Tibial artery (tissue), 4 donors: ENCODE measurements around the gene DENND1C.

Source experiments
- DNase-seq, 2 donors: peaks; one replicate each; pipeline ENCODE4 v3.0.0-alpha.2; 2019
- H3K27ac ChIP-seq, 2 donors: fragments of 200-600 bp; sonication (generic) in 1 of 2; 1 replicate in 1 of 2; 2 replicates in 1 of 2; pipeline ENCODE4 v1.5.1; 2018 to 2019; ENCODE audit warnings: mild to moderate bottlenecking in 1 of 2
- H3K27me3 ChIP-seq, 2 donors: fragments of 200-600 bp; sonication (generic) in 1 of 2; one replicate each; pipeline versions ENCODE4 v1.5.1 to v1.6.0; 2016 to 2019
- H3K36me3 ChIP-seq, 3 donors: fragments of 200-600 bp; sonication (generic) in 2 of 3; one replicate each; pipeline ENCODE4 v1.5.1; 2016 to 2019; ENCODE audit warnings: mild to moderate bottlenecking in 2 of 3
- H3K4me1 ChIP-seq, 4 donors: fragments of 200-600 bp; sonication (generic) in 2 of 4; 1 replicate in 3 of 4; 2 replicates in 1 of 4; pipeline ENCODE4 v1.5.1; 2016 to 2019
- H3K4me3 ChIP-seq, 2 donors: fragments of 200-600 bp; sonication (generic) in 1 of 2; 1 replicate in 1 of 2; 2 replicates in 1 of 2; pipeline ENCODE4 v1.5.1; 2018 to 2019; ENCODE audit warnings: mild to moderate bottlenecking in 2 of 2
- H3K9me3 ChIP-seq, 3 donors: fragments of 200-600 bp; sonication (generic) in 1 of 3; one replicate each; pipeline ENCODE4 v1.5.1; 2016 to 2019
- intact Hi-C: fragments of 100-400 bp; cut with DNase I; formaldehyde crosslinking; loops from one replicate; pipeline ENCODE4 v1.15.0; 2023; ENCODE audit warnings: low total_unique reads
- TF ChIP-seq, protein P1 (sequence below), 2 experiments: fragments of 200-600 bp in 1 of 2; fragments of 450-650 bp in 1 of 2; IDR thresholded peaks; one replicate each; pipeline ENCODE4 v1.5.1; 2017 to 2019; ENCODE audit warnings: antibody characterized with exemption in 2 of 2, mild to moderate bottlenecking in 1 of 2, moderate library complexity in 1 of 2

The DENND1C gene

DNA sequence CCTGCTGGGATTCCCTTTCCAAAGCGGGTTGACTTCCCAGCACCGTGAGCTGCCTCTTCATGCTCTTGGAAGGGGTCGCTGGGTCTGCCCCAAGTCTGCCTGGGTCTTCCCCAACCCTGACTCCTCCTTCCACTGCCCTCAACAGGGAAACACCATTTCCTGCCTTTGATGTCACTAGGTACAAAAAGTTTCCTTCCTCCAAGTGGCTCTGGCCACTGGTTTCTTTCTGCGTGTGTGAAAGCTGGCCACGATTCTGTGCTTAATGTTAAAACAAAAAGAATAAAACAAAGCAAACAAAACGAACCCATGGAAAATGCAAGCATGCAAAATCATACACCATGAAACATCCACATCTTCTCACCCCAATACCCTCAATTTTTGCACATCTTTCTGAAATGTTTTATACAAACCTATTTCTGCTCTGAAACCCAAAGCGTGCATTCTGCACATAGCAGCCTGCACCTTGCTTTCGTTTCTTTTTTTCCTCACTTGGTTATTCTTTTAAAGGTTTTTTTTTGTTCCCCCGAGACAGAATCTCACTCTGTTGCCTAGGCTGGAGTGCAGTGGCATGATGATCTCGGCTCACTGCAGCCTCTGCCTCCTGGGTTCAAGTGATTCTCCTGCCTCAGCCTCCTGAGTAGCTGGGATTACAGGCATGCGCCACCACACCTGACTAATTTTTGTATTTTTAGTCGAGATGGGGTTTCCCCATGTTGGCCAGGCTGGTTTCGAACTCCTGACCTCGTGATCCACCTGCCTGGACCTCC lies 36.7 kb upstream of the DENND1C start:
- Histone ChIP-seq H3K27me3 (peaks cover 0 to 32% of the 10 kb centered on the region in 2 donors), H3K36me3 (no peaks in the 10 kb centered on the region), H3K9me3 (no peaks in the 10 kb centered on the region), H3K4me1 (peaks cover 0 to 18% (median 9%) of the 10 kb centered on the region in 4 donors), H3K4me3 (no peak overlapping the region), H3K27ac (no peak overlapping the region)
- intact Hi-C loops = no loop called here
- TF ChIP-seq, protein P1, sequence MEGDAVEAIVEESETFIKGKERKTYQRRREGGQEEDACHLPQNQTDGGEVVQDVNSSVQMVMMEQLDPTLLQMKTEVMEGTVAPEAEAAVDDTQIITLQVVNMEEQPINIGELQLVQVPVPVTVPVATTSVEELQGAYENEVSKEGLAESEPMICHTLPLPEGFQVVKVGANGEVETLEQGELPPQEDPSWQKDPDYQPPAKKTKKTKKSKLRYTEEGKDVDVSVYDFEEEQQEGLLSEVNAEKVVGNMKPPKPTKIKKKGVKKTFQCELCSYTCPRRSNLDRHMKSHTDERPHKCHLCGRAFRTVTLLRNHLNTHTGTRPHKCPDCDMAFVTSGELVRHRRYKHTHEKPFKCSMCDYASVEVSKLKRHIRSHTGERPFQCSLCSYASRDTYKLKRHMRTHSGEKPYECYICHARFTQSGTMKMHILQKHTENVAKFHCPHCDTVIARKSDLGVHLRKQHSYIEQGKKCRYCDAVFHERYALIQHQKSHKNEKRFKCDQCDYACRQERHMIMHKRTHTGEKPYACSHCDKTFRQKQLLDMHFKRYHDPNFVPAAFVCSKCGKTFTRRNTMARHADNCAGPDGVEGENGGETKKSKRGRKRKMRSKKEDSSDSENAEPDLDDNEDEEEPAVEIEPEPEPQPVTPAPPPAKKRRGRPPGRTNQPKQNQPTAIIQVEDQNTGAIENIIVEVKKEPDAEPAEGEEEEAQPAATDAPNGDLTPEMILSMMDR (IDR thresholded peaks at IDR 0.05) = no peak
- no peak for DNase-seq

DNA sequence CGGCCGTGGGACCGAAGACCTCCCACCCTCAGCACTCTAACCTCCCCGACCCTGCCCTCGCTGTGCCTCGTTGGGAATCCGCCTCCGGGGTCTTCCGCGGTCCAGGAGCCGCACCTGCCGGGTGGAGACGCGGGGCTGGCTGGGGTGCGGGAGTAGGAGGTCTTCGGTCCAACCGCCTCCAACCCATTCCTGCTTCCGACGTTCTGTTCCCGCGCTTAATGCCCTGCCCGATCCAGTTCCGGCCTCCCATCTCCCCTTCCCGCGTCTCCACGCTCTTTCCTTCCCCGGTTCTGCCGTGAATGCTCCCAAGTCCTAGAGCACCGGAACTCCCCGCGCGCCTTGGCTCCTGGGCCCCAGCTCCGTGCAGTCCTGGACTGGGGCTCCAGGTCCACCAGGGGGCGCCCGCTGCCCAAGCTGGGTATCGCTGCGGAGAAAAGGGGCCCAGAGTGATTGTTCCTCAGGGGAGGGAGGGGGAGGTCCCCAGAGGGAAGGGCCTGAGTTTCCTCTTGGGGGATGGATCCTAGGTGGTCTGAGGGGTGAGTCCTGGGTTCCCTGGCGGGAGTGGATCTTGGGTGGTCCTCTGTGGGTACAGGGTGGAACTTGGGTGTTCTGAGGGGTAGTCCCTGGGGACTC lies 35.2 kb upstream of the DENND1C start:
- TF ChIP-seq, protein P1 (IDR thresholded peaks at IDR 0.05) = peak; percentile 80 to 88
- no peak overlapping the region for H3K27ac ChIP-seq
- intact Hi-C loops = no loop called here

DNA sequence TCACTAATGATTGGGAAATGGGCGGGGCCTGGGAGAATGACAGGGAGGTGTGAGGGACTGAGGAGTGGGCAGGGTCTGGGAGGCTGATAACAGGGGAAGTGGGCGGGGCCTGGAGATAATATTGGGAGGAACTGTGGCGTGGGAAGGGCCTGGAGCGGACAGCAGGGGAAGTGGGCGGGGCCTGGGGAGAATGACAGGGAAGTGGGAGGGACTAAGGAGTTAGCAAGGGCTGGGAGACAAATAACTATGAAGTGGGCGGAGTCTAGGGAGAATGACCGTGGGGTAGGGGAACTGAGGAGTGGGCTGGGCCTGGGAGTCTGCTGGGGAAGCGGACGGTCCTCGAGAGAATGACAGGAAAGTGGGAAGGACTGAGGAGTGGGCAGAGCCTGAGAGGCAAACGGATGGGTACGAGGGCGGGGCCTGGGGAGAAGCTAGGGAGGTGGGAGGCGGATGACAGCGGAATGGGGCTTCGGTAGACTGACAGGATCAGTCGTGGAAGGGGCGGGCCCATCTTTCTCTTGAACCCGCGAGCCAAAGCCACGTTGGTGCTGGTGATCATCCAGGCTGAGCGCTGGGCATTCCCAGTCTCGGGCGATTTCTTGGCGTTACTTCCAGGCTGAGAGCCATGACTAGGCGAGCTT lies 34.6 kb upstream of the DENND1C start:
- Histone ChIP-seq H3K9me3 (no peaks in the 10 kb centered on the region), H3K27me3 (peaks cover 0 to 23% of the 10 kb centered on the region in 2 donors), H3K4me1 (peaks cover 0 to 18% (median 9%) of the 10 kb centered on the region in 4 donors), H3K4me3 (peak overlapping the region; percentile 46 to 54), H3K27ac (no peak overlapping the region), H3K36me3 (no peaks in the 10 kb centered on the region)
- TF ChIP-seq, protein P1 (IDR thresholded peaks at IDR 0.05) = no peak
- intact Hi-C loops = no loop called here
- DNase-seq = peak; percentile 87 to 92

More for the DNA sequence above, 35.2 kb upstream of the DENND1C start:
- DNase-seq = peak; percentile 81 to 86
- no peaks in the 10 kb centered on the region for H3K36me3 ChIP-seq
- no peaks in the 10 kb centered on the region for H3K9me3 ChIP-seq
- peak overlapping the region; percentile 46 to 54 for H3K4me3 ChIP-seq
- peaks cover 0 to 23% of the 10 kb centered on the region in 2 donors for H3K27me3 ChIP-seq
- peaks cover 0 to 18% (median 9%) of the 10 kb centered on the region in 4 donors for H3K4me1 ChIP-seq

DNA sequence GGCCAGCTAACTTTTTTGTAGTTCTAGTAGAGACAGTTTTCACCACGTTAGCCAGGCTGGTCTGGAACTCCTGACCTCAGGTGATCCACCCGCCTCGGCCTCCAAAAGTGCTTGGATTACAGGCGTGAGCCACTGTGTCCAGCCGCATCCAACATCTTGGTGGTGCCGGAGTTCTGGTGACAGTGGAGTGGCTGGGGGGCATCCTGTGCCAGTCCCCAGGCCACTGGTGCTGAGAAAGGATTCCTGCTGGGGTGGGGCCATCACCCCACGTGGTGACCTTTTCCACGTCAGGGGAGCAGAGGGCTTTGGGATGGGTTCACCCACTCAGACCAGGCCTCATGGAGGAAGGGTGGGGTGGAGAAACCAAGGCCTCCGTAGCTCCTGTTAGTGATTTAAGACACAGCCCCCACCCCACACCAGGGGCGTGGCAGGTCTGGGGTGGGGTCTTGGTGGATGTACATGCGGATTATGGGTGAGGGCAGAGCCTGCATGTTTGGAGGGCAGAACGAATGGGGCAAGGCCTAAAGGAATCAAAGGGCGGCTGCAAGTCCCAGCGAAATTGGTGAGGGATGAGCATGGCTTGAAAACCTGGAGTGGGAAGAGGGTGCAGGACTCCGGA lies 33.4 kb upstream of the DENND1C start:
- H3K36me3 ChIP-seq = no peaks in the 10 kb centered on the region
- intact Hi-C loops = no loop called here
- H3K9me3 ChIP-seq = no peaks in the 10 kb centered on the region
- peaks cover 0 to 18% (median 9%) of the 10 kb centered on the region in 4 donors for H3K4me1 ChIP-seq
- no peak for DNase-seq
- TF ChIP-seq, protein P1 (IDR thresholded peaks at IDR 0.05) = no peak
- H3K27me3 ChIP-seq = peaks cover 0 to 25% of the 10 kb centered on the region in 2 donors
- no peak overlapping the region for H3K27ac ChIP-seq
- H3K4me3 ChIP-seq = no peak overlapping the region

DNA sequence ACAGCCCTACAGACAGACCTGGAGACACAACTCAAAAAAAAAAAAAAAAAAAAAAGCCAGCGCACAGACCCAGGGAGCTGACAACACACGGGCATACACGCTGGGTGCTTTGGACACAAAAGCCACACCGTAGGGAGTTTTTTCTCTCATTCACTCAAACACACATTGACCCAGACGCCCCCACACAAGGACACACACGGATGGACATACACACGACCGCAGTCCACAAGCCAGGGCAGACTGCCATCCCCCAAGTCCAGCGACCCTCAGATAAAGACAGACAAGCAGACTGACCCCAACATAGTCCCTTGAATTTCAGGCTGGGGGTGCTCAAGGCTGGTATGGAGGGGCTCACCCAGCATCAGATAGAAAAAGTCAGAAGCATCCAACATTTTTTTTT lies 32.5 kb upstream of the DENND1C start:
- intact Hi-C loops = no loop called here
- DNase-seq = no peak
- peaks cover 0 to 14% (median 9%) of the 10 kb centered on the region in 4 donors for H3K4me1 ChIP-seq
- no peak overlapping the region for H3K4me3 ChIP-seq
- H3K36me3 ChIP-seq = no peaks in the 10 kb centered on the region
- no peak overlapping the region for H3K27ac ChIP-seq
- TF ChIP-seq, protein P1 (IDR thresholded peaks at IDR 0.05) = no peak
- no peaks in the 10 kb centered on the region for H3K9me3 ChIP-seq
- peaks cover 0 to 21% of the 10 kb centered on the region in 2 donors for H3K27me3 ChIP-seq
